Liver (tissue), 9 donors: ENCODE data around the gene ICA1L. TPM values are rescaled to one million over a fixed set of nuclear protein-coding genes. Genes with fewer than 3 reads are reported as not detected.

Source experiments
- DNase-seq: peaks from one replicate; pipeline ENCODE4 v3.0.0-alpha.2; 2017; ENCODE audit warnings: low spot score
- H3K27ac ChIP-seq, 2 donors: one replicate each; pipeline ENCODE4 v1.7.0; 2013; ENCODE audit warnings: inconsistent platforms in 2 of 2, low read length in 2 of 2, control low read depth in 1 of 2, low read depth in 1 of 2, mild to moderate bottlenecking in 1 of 2
- H3K27me3 ChIP-seq, 4 donors: one replicate each; pipeline versions ENCODE4 v1.6.1 to v1.7.0; 2013; ENCODE audit warnings: low read length in 3 of 4, inconsistent platforms in 1 of 4, mild to moderate bottlenecking in 1 of 4, moderate library complexity in 1 of 4; ENCODE audit not compliant: control insufficient read depth in 4 of 4, insufficient read depth in 4 of 4
- H3K36me3 ChIP-seq, 4 donors: one replicate each; pipeline versions ENCODE4 v1.6.1 to v1.7.0; 2013; ENCODE audit warnings: low read length in 3 of 4, mild to moderate bottlenecking in 3 of 4, low read depth in 1 of 4, moderate library complexity in 1 of 4; ENCODE audit not compliant: control insufficient read depth in 4 of 4, insufficient read depth in 3 of 4
- H3K4me1 ChIP-seq, 4 donors: one replicate each; pipeline versions ENCODE4 v1.6.1 to v1.7.0; 2013; ENCODE audit warnings: low read length in 3 of 4, mild to moderate bottlenecking in 3 of 4, moderate library complexity in 1 of 4; ENCODE audit not compliant: control insufficient read depth in 4 of 4, insufficient read depth in 4 of 4
- H3K4me3 ChIP-seq, 3 donors: one replicate each; pipeline versions ENCODE4 v1.6.1 to v1.7.0; 2013; ENCODE audit warnings: low read length in 3 of 3, control low read depth in 1 of 3, low read depth in 1 of 3, mild to moderate bottlenecking in 1 of 3
- H3K9ac ChIP-seq, 2 donors: one replicate each; pipeline ENCODE4 v1.7.0; 2013; ENCODE audit warnings: low read length in 2 of 2, mild to moderate bottlenecking in 2 of 2, moderate library complexity in 2 of 2, control low read depth in 1 of 2, low read depth in 1 of 2
- H3K9me3 ChIP-seq, 4 donors: one replicate each; pipeline versions ENCODE4 v1.6.1 to v1.7.0; 2013; ENCODE audit warnings: low read length in 3 of 4; ENCODE audit not compliant: control insufficient read depth in 4 of 4
- EGR1 ChIP-seq, 2 donors: IDR thresholded peaks; 2 replicates each; pipeline ENCODE4 v1.6.1; 2016 to 2018; ENCODE audit warnings: antibody characterized with exemption in 2 of 2, low read depth in 2 of 2
- FOXA1 ChIP-seq: IDR thresholded peaks from 2 replicates; pipeline ENCODE4 v1.6.1; 2016; ENCODE audit warnings: antibody characterized with exemption
- FOXA2 ChIP-seq: IDR thresholded peaks from 2 replicates; pipeline ENCODE4 v1.6.1; 2016; ENCODE audit warnings: antibody characterized with exemption
- GABPA ChIP-seq, 2 donors: IDR thresholded peaks in 1 of 2; conservative IDR thresholded peaks in 1 of 2; 2 replicates each; pipeline ENCODE4 v1.6.1; 2016; ENCODE audit warnings: antibody characterized with exemption in 2 of 2, mild to moderate bottlenecking in 1 of 2, moderate library complexity in 1 of 2
- HNF4A ChIP-seq, 2 donors: conservative IDR thresholded peaks; 2 replicates each; pipeline ENCODE4 v1.6.1; 2016; ENCODE audit warnings: antibody characterized with exemption in 2 of 2, mild to moderate bottlenecking in 2 of 2
- HNF4G ChIP-seq: IDR thresholded peaks from 2 replicates; pipeline ENCODE4 v1.6.1; 2016; ENCODE audit warnings: antibody characterized with exemption
- JUND ChIP-seq, 2 donors: IDR thresholded peaks; 2 replicates each; pipeline ENCODE4 v1.6.1; 2016; ENCODE audit warnings: antibody characterized with exemption in 2 of 2
- NR2F2 ChIP-seq: IDR thresholded peaks from 2 replicates; pipeline ENCODE4 v1.6.1; 2016; ENCODE audit warnings: antibody characterized with exemption
- RXRA ChIP-seq, 2 donors: IDR thresholded peaks; 2 replicates each; pipeline ENCODE4 v1.6.1; 2017 to 2018; ENCODE audit warnings: antibody characterized with exemption in 2 of 2, mild to moderate bottlenecking in 1 of 2
- SP1 ChIP-seq: IDR thresholded peaks from 2 replicates; pipeline ENCODE4 v1.6.1; 2018; ENCODE audit warnings: antibody characterized with exemption, mild to moderate bottlenecking
- TAF1 ChIP-seq: conservative IDR thresholded peaks from 2 replicates; pipeline ENCODE4 v1.6.1; 2016; ENCODE audit warnings: antibody characterized with exemption, mild to moderate bottlenecking
- YY1 ChIP-seq: IDR thresholded peaks from 2 replicates; pipeline ENCODE4 v1.6.1; 2016; ENCODE audit warnings: antibody characterized with exemption, mild to moderate bottlenecking
- WGBS: extraction: QIAGEN DNeasy Blood & Tissue Kit; methylation state at CpG from one replicate; pipeline ENCODE4 v1.1.7; 2013; 5-methylcytosine and 5-hydroxymethylcytosine counted together
- polyA plus RNA-seq, 2 donors: library from polyadenylated mRNA; stranded (reverse) in 1 of 2; unstranded in 1 of 2; fragments of 200-250 nt in 1 of 2; fragments of >200 nt in 1 of 2; fragmentation: Nextera tagmentation in 1 of 2; extraction: Ambion mirVana in 1 of 2; gene quantifications; one replicate each; pipeline versions ENCODE4 v1.2.1 to v1.2.3, GENCODE V29; 2013 to 2015
- total RNA-seq, 2 donors: library from RNA; depleted of rRNA; stranded (reverse); fragments of >200 nt; gene quantifications; one replicate each; pipeline ENCODE4 v1.2.3, GENCODE V29; 2014
- TF ChIP-seq, protein P1 (sequence below): IDR thresholded peaks from 2 replicates; pipeline ENCODE4 v1.6.1; 2016; ENCODE audit warnings: antibody characterized with exemption
- TF ChIP-seq, protein P2 (sequence below): IDR thresholded peaks from 2 replicates; pipeline ENCODE4 v1.6.1; 2016; ENCODE audit warnings: antibody characterized with exemption
- TF ChIP-seq, protein P3 (sequence below): IDR thresholded peaks from 2 replicates; pipeline ENCODE4 v1.6.1; 2016; ENCODE audit warnings: antibody characterized with exemption, mild to moderate bottlenecking
- TF ChIP-seq, protein P4 (sequence below): IDR thresholded peaks from 2 replicates; pipeline ENCODE4 v1.6.1; 2016; ENCODE audit warnings: antibody characterized with exemption
- donor health status: healthy.
- donor health status: healthy.
- donor health status: healthy.
- donor health status: healthy.
- donor health status: healthy.

ICA1L gene
- total and polyA plus RNA-seq, 4 donors = 0.15 to 1.7 (median 0.79) TPM

DNA sequence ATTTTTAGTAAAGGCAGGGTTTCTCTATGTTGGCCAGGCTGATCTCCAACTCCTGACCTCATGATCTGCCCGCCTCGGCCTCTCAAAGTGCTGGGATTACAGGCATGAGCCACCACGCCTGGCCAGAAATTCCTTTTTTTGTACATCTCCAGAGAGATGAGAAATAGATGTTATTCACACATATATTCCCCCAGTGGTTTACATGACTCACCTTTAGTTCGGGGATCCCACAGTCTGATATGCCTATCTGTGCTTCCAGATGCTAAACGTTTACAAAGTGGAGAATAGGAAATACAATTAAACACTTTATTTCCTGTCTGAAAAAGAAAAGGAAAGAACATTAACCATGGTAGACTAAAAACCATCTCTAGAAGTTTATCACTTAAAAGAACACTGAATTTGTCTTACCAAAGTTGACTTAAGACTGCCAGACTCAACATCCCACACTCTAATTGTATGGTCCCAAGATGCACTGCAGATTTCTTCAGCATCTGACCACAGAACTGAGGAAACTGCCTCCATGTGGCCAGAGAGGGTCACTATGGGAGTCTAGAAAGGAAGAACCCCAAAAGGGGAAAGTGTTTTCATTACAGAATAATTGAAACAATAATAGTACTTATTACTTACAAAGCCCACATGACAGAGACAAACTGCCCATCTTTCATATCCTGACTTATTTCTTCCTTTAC, 12.6 kb upstream of the ICA1L start:
- peaks cover 8 to 29% (median 15%) of the 10 kb centered on the region in 4 donors for H3K36me3 ChIP-seq
- 86% methylated on average over 5 of the region's 5 CpGs for WGBS
- H3K9ac ChIP-seq = no peak overlapping the region
- H3K27me3 ChIP-seq = no peaks in the 10 kb centered on the region
- H3K27ac ChIP-seq = no peak overlapping the region
- TF ChIP-seq, protein P1, sequence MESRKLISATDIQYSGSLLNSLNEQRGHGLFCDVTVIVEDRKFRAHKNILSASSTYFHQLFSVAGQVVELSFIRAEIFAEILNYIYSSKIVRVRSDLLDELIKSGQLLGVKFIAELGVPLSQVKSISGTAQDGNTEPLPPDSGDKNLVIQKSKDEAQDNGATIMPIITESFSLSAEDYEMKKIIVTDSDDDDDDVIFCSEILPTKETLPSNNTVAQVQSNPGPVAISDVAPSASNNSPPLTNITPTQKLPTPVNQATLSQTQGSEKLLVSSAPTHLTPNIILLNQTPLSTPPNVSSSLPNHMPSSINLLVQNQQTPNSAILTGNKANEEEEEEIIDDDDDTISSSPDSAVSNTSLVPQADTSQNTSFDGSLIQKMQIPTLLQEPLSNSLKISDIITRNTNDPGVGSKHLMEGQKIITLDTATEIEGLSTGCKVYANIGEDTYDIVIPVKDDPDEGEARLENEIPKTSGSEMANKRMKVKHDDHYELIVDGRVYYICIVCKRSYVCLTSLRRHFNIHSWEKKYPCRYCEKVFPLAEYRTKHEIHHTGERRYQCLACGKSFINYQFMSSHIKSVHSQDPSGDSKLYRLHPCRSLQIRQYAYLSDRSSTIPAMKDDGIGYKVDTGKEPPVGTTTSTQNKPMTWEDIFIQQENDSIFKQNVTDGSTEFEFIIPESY = no peak
- TF ChIP-seq HNF4G (no peak), SP1 (no peak), NR2F2 (no peak), YY1 (no peak), FOXA2 (no peak)
- TF ChIP-seq, protein P2, sequence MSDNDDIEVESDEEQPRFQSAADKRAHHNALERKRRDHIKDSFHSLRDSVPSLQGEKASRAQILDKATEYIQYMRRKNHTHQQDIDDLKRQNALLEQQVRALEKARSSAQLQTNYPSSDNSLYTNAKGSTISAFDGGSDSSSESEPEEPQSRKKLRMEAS = no peak
- TF ChIP-seq, protein P3, sequence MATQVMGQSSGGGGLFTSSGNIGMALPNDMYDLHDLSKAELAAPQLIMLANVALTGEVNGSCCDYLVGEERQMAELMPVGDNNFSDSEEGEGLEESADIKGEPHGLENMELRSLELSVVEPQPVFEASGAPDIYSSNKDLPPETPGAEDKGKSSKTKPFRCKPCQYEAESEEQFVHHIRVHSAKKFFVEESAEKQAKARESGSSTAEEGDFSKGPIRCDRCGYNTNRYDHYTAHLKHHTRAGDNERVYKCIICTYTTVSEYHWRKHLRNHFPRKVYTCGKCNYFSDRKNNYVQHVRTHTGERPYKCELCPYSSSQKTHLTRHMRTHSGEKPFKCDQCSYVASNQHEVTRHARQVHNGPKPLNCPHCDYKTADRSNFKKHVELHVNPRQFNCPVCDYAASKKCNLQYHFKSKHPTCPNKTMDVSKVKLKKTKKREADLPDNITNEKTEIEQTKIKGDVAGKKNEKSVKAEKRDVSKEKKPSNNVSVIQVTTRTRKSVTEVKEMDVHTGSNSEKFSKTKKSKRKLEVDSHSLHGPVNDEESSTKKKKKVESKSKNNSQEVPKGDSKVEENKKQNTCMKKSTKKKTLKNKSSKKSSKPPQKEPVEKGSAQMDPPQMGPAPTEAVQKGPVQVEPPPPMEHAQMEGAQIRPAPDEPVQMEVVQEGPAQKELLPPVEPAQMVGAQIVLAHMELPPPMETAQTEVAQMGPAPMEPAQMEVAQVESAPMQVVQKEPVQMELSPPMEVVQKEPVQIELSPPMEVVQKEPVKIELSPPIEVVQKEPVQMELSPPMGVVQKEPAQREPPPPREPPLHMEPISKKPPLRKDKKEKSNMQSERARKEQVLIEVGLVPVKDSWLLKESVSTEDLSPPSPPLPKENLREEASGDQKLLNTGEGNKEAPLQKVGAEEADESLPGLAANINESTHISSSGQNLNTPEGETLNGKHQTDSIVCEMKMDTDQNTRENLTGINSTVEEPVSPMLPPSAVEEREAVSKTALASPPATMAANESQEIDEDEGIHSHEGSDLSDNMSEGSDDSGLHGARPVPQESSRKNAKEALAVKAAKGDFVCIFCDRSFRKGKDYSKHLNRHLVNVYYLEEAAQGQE = no peak
- TF ChIP-seq, protein P4, sequence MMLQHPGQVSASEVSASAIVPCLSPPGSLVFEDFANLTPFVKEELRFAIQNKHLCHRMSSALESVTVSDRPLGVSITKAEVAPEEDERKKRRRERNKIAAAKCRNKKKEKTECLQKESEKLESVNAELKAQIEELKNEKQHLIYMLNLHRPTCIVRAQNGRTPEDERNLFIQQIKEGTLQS = no peak
- no peak for DNase-seq
- no peaks in the 10 kb centered on the region for H3K4me1 ChIP-seq
- no peaks in the 10 kb centered on the region for H3K9me3 ChIP-seq
- no peak overlapping the region for H3K4me3 ChIP-seq

DNA sequence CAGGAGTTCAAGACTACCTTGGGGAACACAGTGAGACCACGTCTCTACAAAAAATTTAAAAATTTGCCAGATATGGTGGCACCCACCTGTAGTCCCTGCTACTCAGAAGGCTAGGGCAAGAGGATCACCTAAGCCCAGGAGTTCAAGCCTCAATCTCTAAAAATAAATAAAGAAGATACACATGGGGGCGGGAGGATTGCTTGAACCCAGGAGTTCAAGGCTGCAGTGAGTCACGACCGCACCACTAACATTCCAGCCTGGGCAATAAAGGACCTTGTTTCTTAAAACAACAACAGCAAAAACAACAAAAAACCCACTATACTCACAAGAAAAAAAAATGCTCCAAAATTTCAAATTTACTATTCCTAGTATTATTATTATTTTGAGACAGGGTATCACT, 10.0 kb upstream of the ICA1L start:
- H3K9ac ChIP-seq = no peak overlapping the region
- no peak overlapping the region for H3K4me3 ChIP-seq
- H3K27me3 ChIP-seq = no peaks in the 10 kb centered on the region
- H3K36me3 ChIP-seq = peaks cover 8 to 24% (median 9%) of the 10 kb centered on the region in 4 donors
- no peaks in the 10 kb centered on the region for H3K4me1 ChIP-seq
- H3K27ac ChIP-seq = no peak overlapping the region
- TF ChIP-seq GABPA (IDR thresholded peaks at IDR 0.05 in 1 of 2, conservative IDR thresholded peaks at IDR 0.05 in 1 of 2) (no peak), SP1 (no peak), FOXA1 (no peak), HNF4G (no peak), EGR1 (IDR thresholded peaks at IDR 0.05; ENCODE audit: low read depth in 2 of 2) (no peak)
- no peak for DNase-seq
- WGBS = 88% methylated on average over 4 of the region's 4 CpGs
- H3K9me3 ChIP-seq = no peaks in the 10 kb centered on the region

DNA sequence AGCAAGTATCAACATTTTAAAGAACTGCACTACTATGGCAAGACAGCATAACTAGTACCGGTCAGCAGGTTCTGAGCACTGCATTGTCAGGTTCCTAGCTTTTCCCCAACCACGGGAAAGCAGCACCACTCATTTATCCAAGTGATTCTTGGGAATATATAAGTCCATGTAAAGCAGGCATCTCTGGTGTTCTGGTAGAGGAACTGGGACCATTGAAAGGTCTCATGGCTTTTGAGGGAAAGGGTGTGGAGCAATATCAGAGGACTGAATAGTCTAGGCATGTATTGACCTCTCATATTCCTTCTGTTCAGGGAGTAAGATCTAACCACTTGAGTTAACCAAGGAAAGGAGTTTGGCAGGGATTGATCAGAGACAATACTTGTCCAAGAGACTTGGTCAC, 6.1 kb upstream of the ICA1L start:
- H3K27me3 ChIP-seq = no peaks in the 10 kb centered on the region
- WGBS = 98% methylated on average over 2 of the region's 2 CpGs
- TF ChIP-seq HNF4G = no peak
- no peak for TF ChIP-seq RXRA (IDR thresholded peaks at IDR 0.05)
- no peak for TF ChIP-seq FOXA1
- TF ChIP-seq YY1 = no peak
- no peak for TF ChIP-seq HNF4A (conservative IDR thresholded peaks at IDR 0.05)
- TF ChIP-seq SP1 = no peak
- TF ChIP-seq EGR1 (IDR thresholded peaks at IDR 0.05; ENCODE audit: low read depth in 2 of 2) = no peak
- TF ChIP-seq TAF1 = no peak
- no peak for TF ChIP-seq JUND (IDR thresholded peaks at IDR 0.05)
- TF ChIP-seq, protein P3 = no peak
- no peak for TF ChIP-seq NR2F2
- TF ChIP-seq FOXA2 = no peak

More for the DNA sequence above, 6.1 kb upstream of the ICA1L start:
- Histone ChIP-seq H3K27ac (no peak overlapping the region), H3K9me3 (no peaks in the 10 kb centered on the region), H3K36me3 (peaks cover 2 to 11% (median 3%) of the 10 kb centered on the region in 4 donors), H3K4me1 (no peaks in the 10 kb centered on the region), H3K9ac (no peak overlapping the region), H3K4me3 (no peak overlapping the region)
- no peak for DNase-seq
